Upper lobe of left lung (tissue), 6 donors: ENCODE results near the gene ADORA1. TPM values are rescaled to one million over a fixed set of nuclear protein-coding genes. Genes with fewer than 3 reads are reported as not detected.

Experiments
- ATAC-seq, 2 donors: fragments of 200-7000 bp; cut with Tn5 transposase; one replicate each; pipeline ENCODE4 v1.9.1; 2022; ENCODE audit warnings: mild to moderate bottlenecking in 2 of 2, moderate library complexity in 2 of 2; ENCODE audit not compliant: low FRiP score in 2 of 2
- DNase-seq, 2 donors: peaks; one replicate each; pipeline ENCODE4 v3.0.0-alpha.2; 2019 to 2020
- H3K27ac ChIP-seq, 4 donors: fragments of 200-600 bp; sonication (generic); one replicate each; pipeline ENCODE4 v1.5.1; 2016 to 2019
- H3K27me3 ChIP-seq, 4 donors: fragments of 200-600 bp; sonication (generic); one replicate each; pipeline ENCODE4 v1.5.1; 2017 to 2019
- H3K36me3 ChIP-seq, 4 donors: fragments of 200-600 bp; sonication (generic); one replicate each; pipeline ENCODE4 v1.5.1; 2016 to 2019
- H3K4me1 ChIP-seq, 4 donors: fragments of 200-600 bp; sonication (generic); one replicate each; pipeline ENCODE4 v1.5.1; 2018 to 2019
- H3K4me3 ChIP-seq, 4 donors: fragments of 200-600 bp; sonication (generic); one replicate each; pipeline ENCODE4 v1.5.1; 2017 to 2019; ENCODE audit warnings: mild to moderate bottlenecking in 2 of 4, moderate library complexity in 1 of 4
- H3K9me3 ChIP-seq, 4 donors: fragments of 200-600 bp; sonication (generic); one replicate each; pipeline ENCODE4 v1.5.1; 2018 to 2019
- EP300 ChIP-seq, 4 donors: sonication (generic); formaldehyde crosslinking; IDR thresholded peaks; one replicate each; pipeline ENCODE4 v1.5.1; 2017; ENCODE audit warnings: antibody characterized with exemption in 4 of 4, control low read depth in 2 of 4
- POLR2A ChIP-seq, 4 donors: fragments of 450-650 bp; IDR thresholded peaks; one replicate each; pipeline ENCODE4 v1.5.1; 2016 to 2017; ENCODE audit warnings: antibody characterized with exemption in 4 of 4, mild to moderate bottlenecking in 2 of 4
- POLR2AphosphoS5 ChIP-seq, 2 donors: sonication (generic); formaldehyde crosslinking; IDR thresholded peaks; one replicate each; pipeline ENCODE4 v1.5.1; 2017; ENCODE audit warnings: antibody characterized with exemption in 2 of 2
- WGBS, 2 donors: methylation state at CpG; one replicate each; pipeline ENCODE4 v1.1.5; 2017 to 2018; 5-methylcytosine and 5-hydroxymethylcytosine counted together
- total RNA-seq, 6 donors: library from RNA; depleted of rRNA in 4 of 6; stranded (reverse); fragments of >200 nt in 4 of 6; gene quantifications; one replicate each; pipeline versions ENCODE4 v1.1.0 to v1.2.1, GENCODE V29; 2016 to 2021
- TF ChIP-seq, protein P1 (sequence below), 6 experiments: fragments of 450-650 bp in 4 of 6; fragments of 200-600 bp in 2 of 6; sonication (generic) in 2 of 6; IDR thresholded peaks; one replicate each; pipeline ENCODE4 v1.5.1; 2016 to 2019; ENCODE audit warnings: antibody characterized with exemption in 6 of 6
- donor health status: DM: no; HTN: no; CAD: no; lungs with moderate emphysema.
- donor health status: DM: no; HTN: yes; CAD: no; lungs with severe emphysema.

Gene ADORA1
- total RNA-seq, 6 donors from 2014 or later = 0.20 to 5.4 (median 3.1) TPM

DNA sequence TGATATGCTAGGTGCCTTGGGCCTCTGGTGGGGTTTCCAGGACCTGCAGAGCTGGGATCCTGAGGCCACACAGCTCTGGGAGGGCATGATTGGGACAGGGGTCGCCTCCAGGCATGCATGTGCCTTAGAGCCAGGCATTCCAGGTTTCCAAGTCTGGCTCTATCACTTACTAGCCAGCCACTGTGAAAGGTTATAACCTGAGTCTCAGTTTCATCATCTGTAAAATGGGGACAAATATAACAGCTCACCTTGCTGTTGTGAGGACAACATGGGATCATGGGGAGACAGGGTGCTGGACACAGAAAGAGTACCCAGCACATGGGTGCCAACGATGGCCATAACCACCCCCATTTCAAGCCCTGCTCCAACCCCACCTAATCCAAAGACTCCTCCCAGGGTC lies 56.3 kb downstream of the ADORA1 start:
- H3K4me3 ChIP-seq = no peak overlapping the region
- peaks cover 0 to 5% (median 0%) of the 10 kb centered on the region in 4 donors for H3K36me3 ChIP-seq
- H3K9me3 ChIP-seq = no peaks in the 10 kb centered on the region
- no peak for TF ChIP-seq POLR2AphosphoS5 (IDR thresholded peaks at IDR 0.05)
- no peak for TF ChIP-seq EP300 (IDR thresholded peaks at IDR 0.05)
- no peak for TF ChIP-seq POLR2A (IDR thresholded peaks at IDR 0.05)
- TF ChIP-seq, protein P1, sequence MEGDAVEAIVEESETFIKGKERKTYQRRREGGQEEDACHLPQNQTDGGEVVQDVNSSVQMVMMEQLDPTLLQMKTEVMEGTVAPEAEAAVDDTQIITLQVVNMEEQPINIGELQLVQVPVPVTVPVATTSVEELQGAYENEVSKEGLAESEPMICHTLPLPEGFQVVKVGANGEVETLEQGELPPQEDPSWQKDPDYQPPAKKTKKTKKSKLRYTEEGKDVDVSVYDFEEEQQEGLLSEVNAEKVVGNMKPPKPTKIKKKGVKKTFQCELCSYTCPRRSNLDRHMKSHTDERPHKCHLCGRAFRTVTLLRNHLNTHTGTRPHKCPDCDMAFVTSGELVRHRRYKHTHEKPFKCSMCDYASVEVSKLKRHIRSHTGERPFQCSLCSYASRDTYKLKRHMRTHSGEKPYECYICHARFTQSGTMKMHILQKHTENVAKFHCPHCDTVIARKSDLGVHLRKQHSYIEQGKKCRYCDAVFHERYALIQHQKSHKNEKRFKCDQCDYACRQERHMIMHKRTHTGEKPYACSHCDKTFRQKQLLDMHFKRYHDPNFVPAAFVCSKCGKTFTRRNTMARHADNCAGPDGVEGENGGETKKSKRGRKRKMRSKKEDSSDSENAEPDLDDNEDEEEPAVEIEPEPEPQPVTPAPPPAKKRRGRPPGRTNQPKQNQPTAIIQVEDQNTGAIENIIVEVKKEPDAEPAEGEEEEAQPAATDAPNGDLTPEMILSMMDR (IDR thresholded peaks at IDR 0.05) = no peak
- no peak for ATAC-seq
- H3K27me3 ChIP-seq = no peaks in the 10 kb centered on the region
- 90 to 92% methylated on average over 1 to 2 of the region's 2 CpGs for WGBS, 2 donors
- no peak overlapping the region for H3K27ac ChIP-seq
- peaks cover 9 to 24% (median 21%) of the 10 kb centered on the region in 4 donors for H3K4me1 ChIP-seq
- DNase-seq = no peak

DNA sequence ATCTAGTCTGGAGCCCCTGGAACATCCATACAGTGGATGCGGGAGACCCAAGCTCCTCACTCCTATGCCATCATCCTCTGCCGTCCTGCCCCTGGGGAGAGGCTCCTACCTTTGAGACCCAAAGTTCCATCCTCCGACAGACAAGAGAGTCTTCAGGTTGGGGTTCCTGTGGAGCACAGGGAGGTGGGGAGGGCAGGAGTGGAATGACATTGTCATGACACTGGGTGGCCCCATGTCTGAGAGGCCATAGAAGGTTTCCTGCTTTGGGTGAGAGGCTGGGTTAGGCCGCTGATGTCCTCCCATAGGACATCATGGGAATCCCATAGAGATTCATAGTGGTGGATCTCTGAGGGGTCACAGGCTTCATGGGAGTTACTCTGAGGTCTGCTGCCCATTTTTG lies 56.9 kb downstream of the ADORA1 start:
- WGBS, 2 donors = 75 to 100% methylated on average over 1 to 4 of the region's 4 CpGs
- H3K36me3 ChIP-seq = peaks cover 0 to 5% (median 0%) of the 10 kb centered on the region in 4 donors
- TF ChIP-seq POLR2A (IDR thresholded peaks at IDR 0.05) (no peak), POLR2AphosphoS5 (IDR thresholded peaks at IDR 0.05) (no peak), EP300 (IDR thresholded peaks at IDR 0.05) (no peak)
- TF ChIP-seq, protein P1 (IDR thresholded peaks at IDR 0.05) = no peak
- H3K9me3 ChIP-seq = no peaks in the 10 kb centered on the region
- no peak for ATAC-seq
- H3K4me3 ChIP-seq = no peak overlapping the region
- H3K27me3 ChIP-seq = no peaks in the 10 kb centered on the region
- no peak for DNase-seq
- peaks cover 9 to 24% (median 21%) of the 10 kb centered on the region in 4 donors for H3K4me1 ChIP-seq
- no peak overlapping the region for H3K27ac ChIP-seq

DNA sequence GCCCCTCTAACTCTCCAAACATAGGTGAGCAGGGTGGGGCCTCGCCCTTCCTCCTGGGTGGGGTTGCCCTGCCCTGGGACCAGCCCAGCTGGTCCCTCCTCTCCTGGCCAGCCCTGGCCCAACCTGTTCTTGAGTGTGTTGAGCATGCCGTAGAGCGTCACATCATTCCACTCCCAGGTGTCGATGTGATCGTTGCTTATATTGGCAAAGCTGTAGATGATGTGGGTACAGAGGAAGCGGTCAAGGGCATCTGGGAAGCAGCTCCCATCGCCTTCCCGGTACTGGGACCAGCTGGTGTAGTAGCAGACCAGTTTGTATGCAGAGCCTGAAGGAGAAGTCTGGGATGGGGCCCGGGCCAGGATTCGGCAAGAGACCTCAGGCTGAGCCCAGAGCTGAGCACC lies 57.5 kb downstream of the ADORA1 start:
- Histone ChIP-seq H3K36me3 (peaks cover 0 to 5% (median 0%) of the 10 kb centered on the region in 4 donors), H3K9me3 (no peaks in the 10 kb centered on the region), H3K27me3 (no peaks in the 10 kb centered on the region), H3K27ac (no peak overlapping the region), H3K4me1 (peaks cover 9 to 24% (median 21%) of the 10 kb centered on the region in 4 donors), H3K4me3 (no peak overlapping the region)
- 81 to 84% methylated on average over 10 of the region's 10 CpGs for WGBS, 2 donors
- TF ChIP-seq, protein P1 (IDR thresholded peaks at IDR 0.05) = no peak
- no peak for TF ChIP-seq EP300 (IDR thresholded peaks at IDR 0.05)
- TF ChIP-seq POLR2A (IDR thresholded peaks at IDR 0.05) = no peak
- TF ChIP-seq POLR2AphosphoS5 (IDR thresholded peaks at IDR 0.05) = no peak
- ATAC-seq = no peak
- DNase-seq = peak in 1 of 2 donors; percentile 60

DNA sequence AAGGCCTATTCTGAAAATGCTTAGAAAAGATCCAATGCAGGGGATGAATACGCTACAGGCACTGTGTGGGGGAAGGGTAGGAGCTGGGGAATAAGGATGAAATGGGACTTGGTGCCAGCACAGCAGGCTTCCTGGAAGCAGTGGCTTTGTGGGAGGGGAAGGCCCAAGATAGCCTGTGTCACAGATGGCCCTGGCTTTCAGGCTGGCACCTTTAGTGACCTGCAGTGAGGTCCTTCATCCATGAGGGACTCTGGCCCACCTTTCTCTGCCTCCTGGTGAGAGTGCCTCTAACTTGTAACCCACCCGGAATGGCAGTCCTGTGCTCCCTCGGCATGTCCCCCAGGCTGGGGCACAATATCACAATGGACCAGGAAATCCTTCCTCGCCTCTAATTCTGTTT lies 58.1 kb downstream of the ADORA1 start:
- H3K4me3 ChIP-seq = peak overlapping the region in 1 of 4 donors; percentile 14
- TF ChIP-seq, protein P1 (IDR thresholded peaks at IDR 0.05) = no peak
- no peak for TF ChIP-seq POLR2AphosphoS5 (IDR thresholded peaks at IDR 0.05)
- TF ChIP-seq EP300 (IDR thresholded peaks at IDR 0.05) = no peak
- no peak for TF ChIP-seq POLR2A (IDR thresholded peaks at IDR 0.05)
- DNase-seq = no peak
- H3K36me3 ChIP-seq = peaks cover 0 to 2% (median 0%) of the 10 kb centered on the region in 4 donors
- WGBS, 2 donors = 70 to 76% methylated on average over 4 of the region's 4 CpGs
- no peaks in the 10 kb centered on the region for H3K27me3 ChIP-seq
- ATAC-seq = no peak
- H3K4me1 ChIP-seq = peaks cover 9 to 24% (median 21%) of the 10 kb centered on the region in 4 donors
- H3K27ac ChIP-seq = peak overlapping the region in 1 of 4 donors; percentile 10
- H3K9me3 ChIP-seq = no peaks in the 10 kb centered on the region

DNA sequence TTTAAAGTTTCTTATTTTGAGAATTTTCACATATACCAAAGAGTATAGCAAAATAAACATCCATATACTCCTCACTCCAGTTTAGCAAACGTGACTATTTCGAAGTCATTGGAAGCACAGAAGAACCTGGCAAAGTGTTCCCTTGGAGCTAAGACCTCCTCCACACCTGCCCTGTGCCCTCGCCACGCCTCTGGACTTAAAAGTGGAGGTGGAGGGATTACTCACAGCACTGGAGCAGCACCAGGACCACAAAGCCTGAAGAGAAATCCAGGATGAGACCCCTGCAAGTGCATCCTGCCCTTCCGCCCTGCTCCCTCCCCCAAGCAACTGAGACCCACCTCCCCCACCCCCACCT lies 58.5 kb downstream of the ADORA1 start:
- H3K27ac ChIP-seq = peak overlapping the region in 3 of 4 donors; percentile 10 to 71 (median 62)
- H3K27me3 ChIP-seq = no peaks in the 10 kb centered on the region
- no peaks in the 10 kb centered on the region for H3K9me3 ChIP-seq
- H3K36me3 ChIP-seq = no peaks in the 10 kb centered on the region
- 75 to 85% methylated on average over 5 of the region's 5 CpGs for WGBS, 2 donors
- H3K4me3 ChIP-seq = peak overlapping the region in 1 of 4 donors; percentile 14
- TF ChIP-seq, protein P1 (IDR thresholded peaks at IDR 0.05) = no peak
- TF ChIP-seq EP300 (IDR thresholded peaks at IDR 0.05) = no peak
- no peak for TF ChIP-seq POLR2A (IDR thresholded peaks at IDR 0.05)
- TF ChIP-seq POLR2AphosphoS5 (IDR thresholded peaks at IDR 0.05) = no peak
- ATAC-seq (no peak), DNase-seq (no peak)
- H3K4me1 ChIP-seq = peaks cover 9 to 24% (median 21%) of the 10 kb centered on the region in 4 donors
